NCI-H146 (cell line): ENCODE data around the gene DACH1.
A peak's percentile ranks its signal among the peaks of the same experiment; 100 is the strongest.
"Not testable (repeated sequence)": the region's sequence is repeated elsewhere in the genome, so short reads cannot be mapped to it uniquely, and the experiment has no call there.

Source experiments
- DNase-seq: peaks from one replicate; lab custom pipeline; 2025; lab: John Stamatoyannopoulos, UW

DACH1 gene

DNA sequence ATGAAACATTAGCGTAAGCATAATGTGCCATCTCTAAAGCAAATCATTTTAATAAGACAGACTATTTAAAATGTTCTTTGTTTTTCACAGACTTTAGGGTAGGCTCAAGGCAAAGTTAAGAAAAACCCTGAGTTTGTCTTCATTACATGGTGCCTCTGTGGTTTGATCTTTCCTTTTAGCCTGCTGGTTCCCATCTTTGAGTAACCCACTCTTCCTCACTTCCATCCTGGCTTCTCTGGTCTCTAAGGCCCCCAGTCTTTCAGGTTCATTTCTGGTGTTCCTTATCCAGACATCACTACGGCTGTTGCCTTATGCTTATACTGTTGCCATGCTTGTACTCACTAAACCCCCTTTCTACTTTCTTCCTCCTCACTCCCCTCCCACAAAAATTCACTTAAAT, 38.4 kb downstream of the DACH1 start:
- no peak for DNase-seq

- DNase-seq, result no peak
Observed at GRCh38 chr13:71828117-71828516, 38.9 kb downstream of the DACH1 start.

- no peak for DNase-seq
Observed at GRCh38 chr13:71827241-71827640, 39.8 kb downstream of the DACH1 start.

DNA sequence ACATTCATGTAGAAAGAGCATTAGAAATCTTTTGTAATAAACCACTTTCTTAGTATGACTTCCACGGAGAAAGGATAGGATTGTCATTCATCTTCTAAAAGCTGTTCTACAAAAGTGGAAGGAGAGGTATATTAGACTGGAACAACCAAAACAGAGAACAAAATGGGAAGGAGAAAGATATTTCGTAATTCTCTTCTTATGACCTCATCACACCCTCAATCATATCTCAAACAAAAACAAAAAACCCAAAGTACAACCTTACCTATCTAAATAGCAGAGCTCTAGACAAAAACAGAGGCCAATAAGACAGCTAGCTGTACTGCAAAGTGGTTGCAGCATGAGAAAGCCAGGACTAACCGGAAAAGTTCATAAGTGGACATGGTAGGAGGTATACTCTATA, 46.3 kb downstream of the DACH1 start:
- no peak for DNase-seq

DNA sequence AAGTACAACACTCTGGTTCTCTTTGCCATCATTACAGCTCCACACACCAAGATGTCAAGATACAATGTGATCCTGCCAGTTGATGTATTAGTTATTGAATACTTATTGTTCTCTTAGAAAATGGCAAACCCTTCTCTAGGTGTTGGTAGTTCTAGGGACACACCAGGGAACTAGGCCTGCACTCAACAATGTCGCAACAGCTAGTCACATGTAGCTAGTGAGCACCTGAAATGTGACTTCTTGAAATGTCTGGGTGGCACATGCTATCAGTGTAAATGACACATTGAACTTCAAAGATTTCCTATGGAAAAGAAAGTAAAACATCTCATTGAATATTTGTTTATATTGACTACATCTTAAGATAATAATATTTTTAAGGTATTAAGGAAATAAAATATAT, 49.7 kb downstream of the DACH1 start:
- no peak for DNase-seq

- no peak for DNase-seq
Observed at GRCh38 chr13:71814806-71815360, 52.1 kb downstream of the DACH1 start.

- DNase-seq, result no peak
Observed at GRCh38 chr13:71813187-71813586, 53.8 kb downstream of the DACH1 start.

DNA sequence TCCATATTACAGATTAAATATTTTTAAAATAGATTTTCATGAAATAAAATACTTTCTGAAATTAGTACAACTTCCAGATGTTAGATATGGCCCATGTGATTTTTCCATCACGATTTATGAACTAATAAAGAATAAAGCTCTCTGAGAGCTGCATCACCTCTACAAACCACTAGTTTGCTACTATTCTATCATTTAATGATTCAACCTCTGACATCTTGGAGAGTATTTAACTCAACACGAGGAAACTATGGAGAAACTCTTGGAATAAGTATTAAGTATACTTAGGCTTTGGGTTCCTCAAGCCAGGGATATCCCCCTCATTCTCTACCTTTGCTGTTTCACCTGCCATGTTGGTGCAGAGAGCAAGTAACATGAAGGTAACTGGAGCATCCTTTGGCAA, 55.7 kb downstream of the DACH1 start:
- DNase-seq, result no peak

DNA sequence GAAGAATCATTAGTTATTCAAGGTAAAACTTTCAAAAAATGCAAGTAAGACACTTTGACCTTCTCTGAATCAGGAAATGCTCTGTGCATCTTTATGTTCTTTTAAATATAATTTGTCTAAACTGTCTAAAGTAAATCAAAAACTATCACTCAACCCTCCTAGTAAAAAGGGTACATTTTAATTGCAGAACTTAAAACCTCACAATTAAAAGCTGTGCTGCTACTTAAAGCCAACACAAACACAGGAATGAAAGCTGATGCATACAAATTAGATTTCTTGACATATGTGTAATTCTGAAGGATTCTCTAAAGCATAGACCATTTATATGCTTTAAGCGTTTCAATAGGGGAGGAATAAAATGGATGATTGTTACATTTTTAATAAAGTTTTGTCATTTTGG, 58.3 kb downstream of the DACH1 start:
- DNase-seq, result no peak

DNA sequence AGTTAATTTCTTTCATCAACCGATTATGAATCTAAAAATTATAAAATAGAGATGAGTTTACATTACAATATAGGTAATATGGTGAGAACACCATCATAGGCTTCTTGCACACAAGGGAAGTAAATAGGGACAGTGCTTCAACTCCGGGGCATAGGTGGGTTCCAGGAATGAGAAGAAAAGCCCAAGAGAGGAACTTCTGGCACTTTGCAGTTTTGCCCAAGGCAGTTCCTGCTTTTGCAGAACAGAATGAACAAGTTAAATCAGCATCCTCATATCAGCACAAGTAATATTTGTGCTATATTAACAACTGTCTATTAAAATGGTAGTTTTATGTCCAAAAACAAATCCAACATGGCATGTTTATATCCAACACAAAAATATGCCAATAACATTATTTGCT, 60.1 kb downstream of the DACH1 start:
- no peak for DNase-seq

DNA sequence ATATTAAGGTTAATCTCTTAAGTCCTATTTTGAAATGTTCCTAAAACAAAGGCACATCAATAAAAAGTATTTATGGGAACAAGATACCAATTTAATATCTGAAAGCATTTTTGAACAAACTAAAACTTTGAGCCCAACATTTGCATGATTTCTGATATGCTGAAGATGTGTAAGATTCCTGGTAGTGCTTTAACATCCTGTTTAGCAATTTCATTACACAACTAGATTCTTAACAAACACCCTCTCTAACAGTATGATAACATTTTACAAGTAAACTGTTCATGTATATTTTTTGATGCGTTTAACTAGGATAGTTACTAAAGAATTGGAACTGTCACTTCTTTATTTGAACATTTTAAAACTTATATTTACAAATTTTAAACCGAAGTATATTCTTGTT, 63.9 kb downstream of the DACH1 start:
- no peak for DNase-seq

- DNase-seq, result peak; percentile 71
Observed at GRCh38 chr13:71801781-71802180, 65.2 kb downstream of the DACH1 start.

DNA sequence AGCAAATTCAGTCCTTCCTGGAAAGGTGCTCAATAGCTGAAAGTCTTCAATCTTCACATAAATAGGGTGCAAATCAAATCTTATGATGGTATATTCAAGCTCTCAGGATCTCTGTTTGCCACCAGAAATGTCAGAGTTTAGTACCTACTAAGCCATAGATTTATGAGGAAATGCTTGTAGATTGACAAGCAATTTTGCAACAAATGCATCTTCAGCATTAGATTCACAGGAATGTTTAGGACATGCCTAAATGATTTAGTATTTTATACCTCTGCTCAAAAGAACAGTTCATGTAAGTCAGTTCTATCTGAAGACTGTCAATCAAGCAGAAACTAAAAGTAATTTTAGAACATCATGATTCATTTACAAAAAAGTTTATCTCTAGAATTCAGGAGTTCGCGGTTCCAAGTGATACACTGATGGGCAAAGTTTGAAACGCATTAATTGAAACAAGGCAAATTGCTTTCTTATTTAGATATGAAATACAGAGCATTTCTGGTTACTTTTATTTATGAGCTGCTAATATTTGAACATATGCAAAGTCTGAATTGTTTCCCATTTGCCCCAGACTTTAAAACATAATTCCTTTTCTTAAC, 65.7 kb downstream of the DACH1 start:
- no peak for DNase-seq

- DNase-seq, result peak; percentile 33
Observed at GRCh38 chr13:71799324-71799723, 67.7 kb downstream of the DACH1 start.

DNA sequence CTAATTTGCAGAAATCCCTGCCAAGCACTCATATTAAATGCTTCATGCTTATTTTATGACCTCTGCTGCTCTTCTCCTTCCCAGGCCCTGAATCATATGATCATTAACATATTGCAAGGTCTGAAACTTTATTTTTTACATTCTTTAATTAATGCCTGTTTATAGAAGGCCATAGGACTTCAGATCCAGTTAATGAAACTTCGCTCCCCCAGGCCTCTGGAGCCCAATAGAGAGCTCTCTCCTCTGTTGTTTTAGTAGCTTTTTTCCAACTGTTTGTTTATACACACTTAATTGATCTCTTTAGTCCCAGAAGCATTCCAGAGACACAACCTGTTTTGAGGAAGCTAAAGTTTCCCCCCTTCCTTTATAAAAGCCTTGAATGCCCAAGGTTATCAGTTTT, 68.3 kb downstream of the DACH1 start:
- no peak for DNase-seq

DNA sequence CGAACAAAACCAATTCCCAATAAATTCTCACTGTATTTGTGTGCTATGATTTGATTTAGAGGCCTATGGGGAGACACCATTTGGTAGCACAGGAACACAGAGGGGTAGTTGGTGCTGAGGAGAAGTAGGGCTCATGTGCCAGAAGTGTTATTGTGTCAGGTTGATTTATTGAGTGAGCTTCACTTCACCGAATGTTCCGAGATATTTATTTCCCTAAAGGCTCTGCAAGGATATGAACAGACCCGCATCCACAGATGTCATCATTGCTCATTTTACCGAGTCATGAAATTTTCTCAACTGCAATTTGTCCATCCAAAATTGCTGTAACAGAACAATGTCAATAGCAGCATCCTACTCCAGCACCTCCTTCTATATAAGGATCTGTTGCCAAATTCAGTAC, 69.5 kb downstream of the DACH1 start:
- DNase-seq, result no peak

DNA sequence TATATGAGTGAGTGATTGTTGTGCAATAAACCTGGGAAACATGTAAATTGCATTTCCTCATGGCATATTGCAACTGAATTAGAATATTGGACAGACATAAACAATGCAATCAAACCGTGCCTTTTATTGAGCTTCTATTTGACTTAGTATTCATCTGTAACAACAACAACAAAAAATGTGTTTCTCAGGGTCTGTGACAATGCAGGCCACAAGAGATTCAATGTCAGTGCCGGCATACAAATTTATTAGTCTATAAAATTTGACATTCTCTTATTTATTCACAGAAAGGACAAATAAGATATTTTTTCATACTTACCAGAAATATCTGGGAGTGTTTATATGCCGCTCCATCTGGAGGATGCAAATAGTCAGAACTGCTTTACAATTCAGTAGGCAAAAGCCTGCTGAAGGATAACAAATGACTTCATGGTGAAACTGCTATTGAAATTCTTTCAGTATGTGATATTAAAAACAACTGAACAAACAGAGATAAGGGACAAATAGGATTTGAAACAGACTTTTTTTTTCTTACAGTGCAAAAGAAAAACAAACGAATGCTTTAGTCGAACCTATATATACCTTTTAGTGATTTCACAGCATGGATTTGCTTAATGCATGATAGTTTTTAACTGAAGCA, 77.2 kb downstream of the DACH1 start:
- no peak for DNase-seq

GRCh38 chr13:71789037-71789436, 78.0 kb downstream of the DACH1 start:
- DNase-seq, result no peak

- no peak for DNase-seq
Observed at GRCh38 chr13:71787414-71787813, 79.6 kb downstream of the DACH1 start.

DNA sequence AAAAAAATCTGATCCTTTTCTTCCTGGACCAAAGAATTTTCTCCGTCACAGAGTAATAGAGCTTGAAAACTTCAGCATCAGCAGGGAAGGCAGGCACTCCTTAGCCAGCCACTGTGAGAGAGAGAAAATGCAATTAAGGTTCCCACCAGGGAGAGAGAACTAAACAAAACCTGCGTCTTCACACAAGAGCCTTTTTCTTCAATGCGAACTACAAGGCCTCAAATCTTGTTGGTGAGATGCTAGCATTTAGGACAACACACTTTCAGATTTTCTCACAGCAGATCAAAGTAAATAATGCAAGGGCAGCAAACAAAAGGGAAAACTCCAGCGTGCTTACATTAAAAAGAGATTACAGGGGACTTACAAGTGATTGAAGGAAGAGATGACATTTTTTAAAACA, 80.1 kb downstream of the DACH1 start:
- no peak for DNase-seq

GRCh38 chr13:71785361-71785760, 81.6 kb downstream of the DACH1 start:
- DNase-seq, result no peak

DNA sequence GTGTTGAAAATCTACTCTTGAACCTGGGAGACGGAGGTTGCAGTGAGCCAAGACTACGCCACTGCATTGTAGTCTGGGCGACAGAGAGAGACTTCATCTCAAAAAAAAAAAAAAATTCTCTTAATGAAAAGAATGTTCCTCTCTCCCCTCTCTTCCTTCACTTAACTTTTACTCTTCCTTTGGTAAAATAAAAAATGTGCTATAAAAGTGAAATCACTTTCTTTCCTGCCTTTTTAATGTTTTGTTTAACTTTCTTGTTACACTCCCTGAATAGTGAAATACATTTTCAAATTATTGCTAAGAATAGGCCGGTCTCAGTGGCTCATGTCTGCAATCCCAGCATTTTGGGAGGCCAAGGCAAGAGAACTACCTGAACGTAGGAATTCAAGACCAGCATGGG, 86.5 kb downstream of the DACH1 start:
- DNase-seq, result no peak

- DNase-seq, result not testable (repeated sequence)
Observed at GRCh38 chr13:71778998-71779397, 88.0 kb downstream of the DACH1 start.

DNA sequence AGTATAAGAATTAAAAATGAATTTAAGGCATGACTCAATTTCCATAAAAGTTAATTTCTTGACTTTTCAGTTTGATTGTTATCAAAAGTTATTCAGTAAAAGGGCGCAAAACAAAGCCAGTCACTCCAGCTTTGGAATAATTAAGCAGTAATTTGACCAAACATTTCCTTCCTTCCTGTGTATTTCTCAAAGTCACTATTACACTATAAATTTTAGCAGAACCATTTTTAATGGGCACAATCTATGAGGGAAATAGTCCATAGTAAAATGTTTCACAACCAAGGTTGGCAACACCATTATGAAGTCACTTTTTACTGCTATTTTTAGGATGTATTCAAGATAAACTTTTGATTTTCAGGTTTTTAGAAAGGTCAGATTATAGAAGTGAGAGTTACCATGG, 91.0 kb downstream of the DACH1 start:
- DNase-seq, result no peak
